ENCODE data around the gene BCL2L11.

DNA sequence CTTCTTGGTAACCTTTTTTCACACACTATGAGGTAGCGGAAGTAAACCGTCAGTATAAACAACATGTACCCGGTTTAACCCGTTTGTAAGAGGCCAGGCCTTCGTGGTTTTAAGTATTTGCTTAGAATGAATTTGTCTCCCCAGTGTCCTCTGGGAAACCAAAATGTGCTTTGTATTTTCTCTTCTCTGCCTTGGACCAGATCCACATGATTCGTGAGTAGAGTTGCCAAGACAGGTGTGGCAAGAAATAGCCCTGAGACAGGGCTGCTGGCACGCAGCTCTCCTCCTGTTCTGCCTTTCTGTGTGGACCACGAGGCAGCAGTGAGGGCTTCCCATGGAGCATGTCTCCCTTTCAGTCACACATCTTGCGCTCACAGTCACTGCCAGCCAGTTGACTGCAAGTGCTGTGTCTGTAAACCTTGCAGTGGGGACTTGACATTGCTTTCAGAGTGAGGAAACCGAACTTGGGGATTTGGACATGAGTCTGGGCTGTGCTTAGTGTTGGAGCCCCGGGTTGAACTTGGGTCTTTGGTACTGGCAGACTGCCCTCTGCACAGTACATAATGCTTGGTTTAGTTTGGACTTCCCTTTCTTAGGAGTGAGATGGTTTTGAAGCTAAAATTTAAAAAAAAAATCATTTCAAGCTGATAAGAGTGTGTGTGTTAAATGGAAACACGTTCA lies 19.1 kb downstream of the BCL2L11 start:
- TF ChIP-seq YBX1 (IDR thresholded peaks at IDR 0.05) (no peak), ATF7 (IDR thresholded peaks at IDR 0.05; ENCODE audit: low read depth) (no peak), POLR2A (IDR thresholded peaks at IDR 0.05; ENCODE audit: low read depth, low read length) (no peak), EZH2 (IDR thresholded peaks at IDR 0.05; ENCODE audit: borderline replicate concordance, control insufficient read depth, low read depth, low read length) (no peak), MTA2 (IDR thresholded peaks at IDR 0.05; ENCODE audit: low read depth) (no peak), SRF (IDR thresholded peaks at IDR 0.05; ENCODE audit: low read depth in 2 of 2, low read length in 2 of 2) (no peak), STAT1 (conservative IDR thresholded peaks at IDR 0.05) (no peak), POLR2AphosphoS5 (IDR thresholded peaks at IDR 0.05; ENCODE audit: low read length) (no peak)
- TF ChIP-seq, protein P1, sequence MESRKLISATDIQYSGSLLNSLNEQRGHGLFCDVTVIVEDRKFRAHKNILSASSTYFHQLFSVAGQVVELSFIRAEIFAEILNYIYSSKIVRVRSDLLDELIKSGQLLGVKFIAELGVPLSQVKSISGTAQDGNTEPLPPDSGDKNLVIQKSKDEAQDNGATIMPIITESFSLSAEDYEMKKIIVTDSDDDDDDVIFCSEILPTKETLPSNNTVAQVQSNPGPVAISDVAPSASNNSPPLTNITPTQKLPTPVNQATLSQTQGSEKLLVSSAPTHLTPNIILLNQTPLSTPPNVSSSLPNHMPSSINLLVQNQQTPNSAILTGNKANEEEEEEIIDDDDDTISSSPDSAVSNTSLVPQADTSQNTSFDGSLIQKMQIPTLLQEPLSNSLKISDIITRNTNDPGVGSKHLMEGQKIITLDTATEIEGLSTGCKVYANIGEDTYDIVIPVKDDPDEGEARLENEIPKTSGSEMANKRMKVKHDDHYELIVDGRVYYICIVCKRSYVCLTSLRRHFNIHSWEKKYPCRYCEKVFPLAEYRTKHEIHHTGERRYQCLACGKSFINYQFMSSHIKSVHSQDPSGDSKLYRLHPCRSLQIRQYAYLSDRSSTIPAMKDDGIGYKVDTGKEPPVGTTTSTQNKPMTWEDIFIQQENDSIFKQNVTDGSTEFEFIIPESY (IDR thresholded peaks at IDR 0.05) = no peak
- TF ChIP-seq, protein P2, sequence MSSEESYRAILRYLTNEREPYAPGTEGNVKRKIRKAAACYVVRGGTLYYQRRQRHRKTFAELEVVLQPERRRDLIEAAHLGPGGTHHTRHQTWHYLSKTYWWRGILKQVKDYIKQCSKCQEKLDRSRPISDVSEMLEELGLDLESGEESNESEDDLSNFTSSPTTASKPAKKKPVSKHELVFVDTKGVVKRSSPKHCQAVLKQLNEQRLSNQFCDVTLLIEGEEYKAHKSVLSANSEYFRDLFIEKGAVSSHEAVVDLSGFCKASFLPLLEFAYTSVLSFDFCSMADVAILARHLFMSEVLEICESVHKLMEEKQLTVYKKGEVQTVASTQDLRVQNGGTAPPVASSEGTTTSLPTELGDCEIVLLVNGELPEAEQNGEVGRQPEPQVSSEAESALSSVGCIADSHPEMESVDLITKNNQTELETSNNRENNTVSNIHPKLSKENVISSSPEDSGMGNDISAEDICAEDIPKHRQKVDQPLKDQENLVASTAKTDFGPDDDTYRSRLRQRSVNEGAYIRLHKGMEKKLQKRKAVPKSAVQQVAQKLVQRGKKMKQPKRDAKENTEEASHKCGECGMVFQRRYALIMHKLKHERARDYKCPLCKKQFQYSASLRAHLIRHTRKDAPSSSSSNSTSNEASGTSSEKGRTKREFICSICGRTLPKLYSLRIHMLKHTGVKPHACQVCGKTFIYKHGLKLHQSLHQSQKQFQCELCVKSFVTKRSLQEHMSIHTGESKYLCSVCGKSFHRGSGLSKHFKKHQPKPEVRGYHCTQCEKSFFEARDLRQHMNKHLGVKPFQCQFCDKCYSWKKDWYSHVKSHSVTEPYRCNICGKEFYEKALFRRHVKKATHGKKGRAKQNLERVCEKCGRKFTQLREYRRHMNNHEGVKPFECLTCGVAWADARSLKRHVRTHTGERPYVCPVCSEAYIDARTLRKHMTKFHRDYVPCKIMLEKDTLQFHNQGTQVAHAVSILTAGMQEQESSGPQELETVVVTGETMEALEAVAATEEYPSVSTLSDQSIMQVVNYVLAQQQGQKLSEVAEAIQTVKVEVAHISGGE (CRISPR knock-in tag; IDR thresholded peaks at IDR 0.05) = no peak
- TF ChIP-seq, protein P3, sequence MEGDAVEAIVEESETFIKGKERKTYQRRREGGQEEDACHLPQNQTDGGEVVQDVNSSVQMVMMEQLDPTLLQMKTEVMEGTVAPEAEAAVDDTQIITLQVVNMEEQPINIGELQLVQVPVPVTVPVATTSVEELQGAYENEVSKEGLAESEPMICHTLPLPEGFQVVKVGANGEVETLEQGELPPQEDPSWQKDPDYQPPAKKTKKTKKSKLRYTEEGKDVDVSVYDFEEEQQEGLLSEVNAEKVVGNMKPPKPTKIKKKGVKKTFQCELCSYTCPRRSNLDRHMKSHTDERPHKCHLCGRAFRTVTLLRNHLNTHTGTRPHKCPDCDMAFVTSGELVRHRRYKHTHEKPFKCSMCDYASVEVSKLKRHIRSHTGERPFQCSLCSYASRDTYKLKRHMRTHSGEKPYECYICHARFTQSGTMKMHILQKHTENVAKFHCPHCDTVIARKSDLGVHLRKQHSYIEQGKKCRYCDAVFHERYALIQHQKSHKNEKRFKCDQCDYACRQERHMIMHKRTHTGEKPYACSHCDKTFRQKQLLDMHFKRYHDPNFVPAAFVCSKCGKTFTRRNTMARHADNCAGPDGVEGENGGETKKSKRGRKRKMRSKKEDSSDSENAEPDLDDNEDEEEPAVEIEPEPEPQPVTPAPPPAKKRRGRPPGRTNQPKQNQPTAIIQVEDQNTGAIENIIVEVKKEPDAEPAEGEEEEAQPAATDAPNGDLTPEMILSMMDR (IDR thresholded peaks at IDR 0.05 in 2 of 3, conservative IDR thresholded peaks at IDR 0.05 in 1 of 3; ENCODE audit: control insufficient read depth in 2 of 3, extremely low read depth in 1 of 3, insufficient read depth in 1 of 3, low read depth in 3 of 3, low read length in 3 of 3) = no peak

Data from GM12878 (cell line).